T-helper 2 cell treated with Interferon-gamma antibody and Interleukin-4, amounts not matched to agents 5 μg/mL and 100 μg/mL, for 36 hours (primary cell): ENCODE measurements around the gene S100A16.
A peak's percentile ranks its signal among the peaks of the same experiment; 100 is the strongest.
"Not testable (repeated sequence)": the region's sequence is repeated elsewhere in the genome, so short reads cannot be mapped to it uniquely, and the experiment has no call there.

Experiments used
- DNase-seq: peaks from one replicate; pipeline ENCODE4 v3.0.0; 2021; ENCODE audit warnings: low spot score
- H3K27ac Mint-ChIP-seq: one replicate; pipeline ENCODE4 v1.8.0; 2021; ENCODE audit warnings: mild to moderate bottlenecking, mixed read lengths
- H3K27me3 Mint-ChIP-seq: one replicate; pipeline ENCODE4 v1.8.0; 2021; ENCODE audit warnings: low read depth, mixed read lengths
- H3K36me3 Mint-ChIP-seq: one replicate; pipeline ENCODE4 v1.8.0; 2021; ENCODE audit warnings: low read depth, mixed read lengths
- H3K4me1 Mint-ChIP-seq: one replicate; pipeline ENCODE4 v1.8.0; 2021; ENCODE audit warnings: low read depth, mixed read lengths
- H3K4me3 Mint-ChIP-seq: one replicate; pipeline ENCODE4 v1.8.0; 2022; ENCODE audit warnings: mild to moderate bottlenecking, moderate library complexity, mixed read lengths
- H3K9me3 Mint-ChIP-seq: one replicate; pipeline ENCODE4 v1.8.0; 2021; ENCODE audit warnings: mixed read lengths

The S100A16 gene

GRCh38 chr1:153599847-153600246 is 13.1 kb downstream of the S100A16 start:
- Mint-ChIP-seq H3K9me3 (no peaks in the 10 kb centered on the region), H3K4me3 (no peak overlapping the region), H3K4me1 (peaks cover 16% of the 10 kb centered on the region), H3K27ac (no peak overlapping the region), H3K27me3 (no peaks in the 10 kb centered on the region), H3K36me3 (no peaks in the 10 kb centered on the region)
- no peak for DNase-seq

DNA sequence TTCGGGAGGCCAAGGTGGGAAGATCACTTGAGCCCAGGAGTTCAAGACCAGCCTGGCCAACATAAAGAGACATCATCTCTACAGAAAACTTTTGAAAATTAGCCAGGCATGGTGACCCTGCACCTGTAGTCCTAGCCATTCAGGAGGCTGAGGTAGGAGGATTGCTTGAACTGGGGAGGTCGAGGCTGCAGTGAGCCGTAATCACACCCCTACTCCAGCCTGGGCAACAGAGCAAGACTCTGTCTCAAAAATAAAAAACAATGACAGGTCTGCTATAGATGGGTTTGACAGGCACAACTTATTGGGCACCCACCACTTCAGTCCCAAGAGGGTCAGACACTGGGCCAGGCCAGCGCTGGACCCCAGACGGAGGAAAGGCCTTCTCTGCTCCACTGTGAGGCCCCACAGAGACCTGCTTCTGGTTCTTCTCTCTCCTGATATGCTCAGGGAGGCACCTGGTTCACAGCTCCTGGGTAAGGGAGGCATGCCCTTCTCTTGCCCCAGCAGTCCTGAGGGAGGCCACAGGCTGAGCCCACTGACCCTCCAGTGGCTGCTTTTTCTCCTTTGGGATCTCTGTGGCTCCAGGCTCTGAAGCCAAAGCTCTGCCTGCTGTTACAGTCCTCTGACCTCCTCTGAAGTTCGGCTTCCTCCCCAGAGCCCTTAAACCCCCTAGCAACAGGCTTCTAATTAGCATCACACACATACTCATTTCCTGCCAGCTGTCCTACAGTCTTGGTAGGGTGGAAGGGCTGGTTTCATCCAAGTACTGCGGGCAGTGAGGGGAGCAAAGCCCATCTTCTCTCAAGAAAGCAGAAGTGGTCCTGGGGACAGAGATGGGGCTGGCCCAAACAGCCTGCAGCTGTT is 14.4 kb downstream of the S100A16 start:
- Mint-ChIP-seq H3K4me1 (peaks cover 16% of the 10 kb centered on the region), H3K9me3 (no peaks in the 10 kb centered on the region), H3K4me3 (no peak overlapping the region), H3K36me3 (no peaks in the 10 kb centered on the region), H3K27ac (peak overlapping the region; percentile 78), H3K27me3 (no peaks in the 10 kb centered on the region)
- peak; percentile 10 for DNase-seq

DNA sequence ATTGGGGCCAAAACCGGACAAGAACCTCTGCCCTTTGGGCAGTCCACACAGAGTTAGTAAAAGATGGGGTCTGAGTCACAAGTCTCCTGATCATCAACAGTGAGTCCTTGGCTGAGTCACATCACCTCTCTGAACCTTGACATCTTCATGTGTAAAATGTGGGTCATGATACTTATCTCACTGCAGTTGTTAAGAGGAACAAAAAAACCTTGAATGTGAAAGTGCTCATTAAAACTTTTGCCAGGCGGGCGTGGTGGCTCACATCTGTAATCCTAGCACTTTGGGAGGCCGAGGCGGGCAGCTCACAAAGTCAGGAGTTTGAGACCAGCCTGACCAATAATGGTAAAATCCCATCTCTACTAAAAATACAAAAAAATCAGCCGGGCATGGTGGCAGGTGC is 15.7 kb downstream of the S100A16 start:
- H3K27ac Mint-ChIP-seq, result no peak overlapping the region
- H3K4me1 Mint-ChIP-seq, result peaks cover 16% of the 10 kb centered on the region
- no peaks in the 10 kb centered on the region for H3K27me3 Mint-ChIP-seq
- H3K9me3 Mint-ChIP-seq, result no peaks in the 10 kb centered on the region
- no peak overlapping the region for H3K4me3 Mint-ChIP-seq
- no peaks in the 10 kb centered on the region for H3K36me3 Mint-ChIP-seq
- DNase-seq, result peak; percentile 35

- no peak overlapping the region for H3K27ac Mint-ChIP-seq
- no peak for DNase-seq
- H3K4me3 Mint-ChIP-seq, result no peak overlapping the region
- peaks cover 3% of the 10 kb centered on the region for H3K27me3 Mint-ChIP-seq
- H3K9me3 Mint-ChIP-seq, result no peaks in the 10 kb centered on the region
- H3K36me3 Mint-ChIP-seq, result no peaks in the 10 kb centered on the region
- H3K4me1 Mint-ChIP-seq, result peaks cover 8% of the 10 kb centered on the region
Observed at GRCh38 chr1:153592748-153593147, 20.2 kb downstream of the S100A16 start.

- H3K27me3 Mint-ChIP-seq, result peaks cover 10% of the 10 kb centered on the region
- H3K27ac Mint-ChIP-seq, result no peak overlapping the region
- no peak overlapping the region for H3K4me3 Mint-ChIP-seq
- no peaks in the 10 kb centered on the region for H3K36me3 Mint-ChIP-seq
- no peak for DNase-seq
- H3K9me3 Mint-ChIP-seq, result no peaks in the 10 kb centered on the region
- H3K4me1 Mint-ChIP-seq, result no peaks in the 10 kb centered on the region
Observed at GRCh38 chr1:153588482-153588881, 24.5 kb downstream of the S100A16 start.

DNA sequence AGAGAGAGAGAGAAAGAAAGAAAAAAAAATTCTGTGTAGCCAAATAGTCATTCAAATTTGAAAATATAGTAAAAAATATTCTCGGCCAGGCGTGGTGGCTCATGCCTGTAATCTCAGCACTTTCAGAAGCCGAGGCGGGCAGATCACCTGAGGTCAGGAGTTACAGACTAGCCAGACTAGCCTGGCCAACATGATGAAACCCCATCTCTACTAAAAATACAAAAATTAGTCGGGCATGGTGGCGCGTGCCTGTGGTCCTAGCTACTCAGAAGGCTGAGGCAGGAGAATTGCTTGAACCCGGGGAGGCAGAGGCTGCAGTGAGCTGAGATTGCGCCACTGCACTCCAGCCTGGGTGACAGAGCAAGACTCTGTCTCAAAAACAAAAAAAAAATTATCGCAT is 24.9 kb downstream of the S100A16 start:
- H3K27me3 Mint-ChIP-seq, H3K27ac Mint-ChIP-seq, H3K4me3 Mint-ChIP-seq, H3K9me3 Mint-ChIP-seq, DNase-seq, H3K4me1 Mint-ChIP-seq, H3K36me3 Mint-ChIP-seq: not testable (repeated sequence)

DNA sequence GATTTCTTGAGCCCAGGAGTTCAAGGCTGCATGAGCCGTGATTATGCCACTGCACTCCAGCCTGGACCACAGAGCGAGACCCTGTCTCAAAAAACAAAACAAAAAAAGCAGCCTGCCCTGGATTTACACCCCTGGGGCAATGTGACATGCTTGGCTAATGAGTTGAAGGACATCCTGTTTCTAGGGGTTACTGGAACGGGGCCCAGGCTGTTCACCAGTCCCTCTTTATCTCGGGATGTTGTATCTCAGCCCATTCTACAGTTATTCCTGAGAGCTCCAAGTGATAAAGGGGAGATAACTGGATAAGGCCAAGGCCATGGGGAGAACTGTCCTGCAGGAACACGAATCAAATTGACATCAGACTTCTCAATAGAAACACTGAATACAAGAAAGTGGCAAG is 25.6 kb downstream of the S100A16 start:
- peaks cover 10% of the 10 kb centered on the region for H3K27me3 Mint-ChIP-seq
- H3K27ac Mint-ChIP-seq, result no peak overlapping the region
- DNase-seq, result no peak
- H3K4me1 Mint-ChIP-seq, result no peaks in the 10 kb centered on the region
- H3K36me3 Mint-ChIP-seq, result no peaks in the 10 kb centered on the region
- no peak overlapping the region for H3K4me3 Mint-ChIP-seq
- no peaks in the 10 kb centered on the region for H3K9me3 Mint-ChIP-seq

GRCh38 chr1:153586347-153586746 is 26.6 kb downstream of the S100A16 start:
- no peak for DNase-seq
- Mint-ChIP-seq H3K4me1 (no peaks in the 10 kb centered on the region), H3K9me3 (no peaks in the 10 kb centered on the region), H3K27ac (no peak overlapping the region), H3K27me3 (peaks cover 10% of the 10 kb centered on the region), H3K36me3 (no peaks in the 10 kb centered on the region), H3K4me3 (no peak overlapping the region)

- no peak for DNase-seq
- Mint-ChIP-seq H3K27ac (no peak overlapping the region), H3K4me3 (no peak overlapping the region), H3K27me3 (peaks cover 10% of the 10 kb centered on the region), H3K36me3 (no peaks in the 10 kb centered on the region), H3K4me1 (no peaks in the 10 kb centered on the region), H3K9me3 (no peaks in the 10 kb centered on the region)
Observed at GRCh38 chr1:153585006-153585405, 27.9 kb downstream of the S100A16 start.

- no peaks in the 10 kb centered on the region for H3K4me1 Mint-ChIP-seq
- H3K36me3 Mint-ChIP-seq, result no peaks in the 10 kb centered on the region
- DNase-seq, result no peak
- no peak overlapping the region for H3K27ac Mint-ChIP-seq
- no peaks in the 10 kb centered on the region for H3K9me3 Mint-ChIP-seq
- H3K27me3 Mint-ChIP-seq, result peaks cover 13% of the 10 kb centered on the region
- H3K4me3 Mint-ChIP-seq, result no peak overlapping the region
Observed at GRCh38 chr1:153583976-153584375, 29.0 kb downstream of the S100A16 start.

GRCh38 chr1:153583514-153583913 is 29.4 kb downstream of the S100A16 start:
- H3K4me1 Mint-ChIP-seq, DNase-seq, H3K36me3 Mint-ChIP-seq, H3K4me3 Mint-ChIP-seq, H3K27ac Mint-ChIP-seq, H3K9me3 Mint-ChIP-seq: not testable (repeated sequence)
- H3K27me3 Mint-ChIP-seq, result peaks cover 13% of the 10 kb centered on the region

- H3K27me3 Mint-ChIP-seq, result peaks cover 20% of the 10 kb centered on the region
- H3K4me1 Mint-ChIP-seq, H3K9me3 Mint-ChIP-seq: not testable (repeated sequence)
Observed at GRCh38 chr1:153582836-153583235, 30.1 kb downstream of the S100A16 start.

DNA sequence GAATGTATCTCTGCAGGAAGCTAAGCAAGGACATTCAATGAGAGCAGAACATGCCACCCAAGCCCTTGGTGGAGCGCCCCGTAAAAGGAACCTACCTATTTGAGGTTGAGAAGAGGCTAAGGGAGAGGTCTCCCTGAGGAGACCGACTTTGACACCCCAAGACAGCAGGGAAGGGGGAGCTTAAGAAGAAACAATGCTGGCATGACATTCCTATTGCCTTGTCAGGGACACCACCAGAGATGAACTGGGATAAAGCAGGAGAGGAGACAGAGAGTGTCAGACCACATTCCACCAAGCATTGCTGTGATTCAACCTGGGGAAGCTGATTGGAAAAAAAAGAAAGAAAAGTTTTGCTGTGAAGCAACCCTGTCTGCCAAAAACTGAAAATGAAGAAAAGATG is 34.0 kb downstream of the S100A16 start:
- Mint-ChIP-seq H3K4me1 (peaks cover 3% of the 10 kb centered on the region), H3K27me3 (peaks cover 19% of the 10 kb centered on the region), H3K9me3 (no peaks in the 10 kb centered on the region), H3K27ac (no peak overlapping the region), H3K36me3 (no peaks in the 10 kb centered on the region), H3K4me3 (no peak overlapping the region)
- no peak for DNase-seq

More at GRCh38 chr1:153582836-153583235, 30.1 kb downstream of the S100A16 start:
- not testable (repeated sequence) for H3K36me3 Mint-ChIP-seq, H3K4me3 Mint-ChIP-seq, DNase-seq, H3K27ac Mint-ChIP-seq

DNA sequence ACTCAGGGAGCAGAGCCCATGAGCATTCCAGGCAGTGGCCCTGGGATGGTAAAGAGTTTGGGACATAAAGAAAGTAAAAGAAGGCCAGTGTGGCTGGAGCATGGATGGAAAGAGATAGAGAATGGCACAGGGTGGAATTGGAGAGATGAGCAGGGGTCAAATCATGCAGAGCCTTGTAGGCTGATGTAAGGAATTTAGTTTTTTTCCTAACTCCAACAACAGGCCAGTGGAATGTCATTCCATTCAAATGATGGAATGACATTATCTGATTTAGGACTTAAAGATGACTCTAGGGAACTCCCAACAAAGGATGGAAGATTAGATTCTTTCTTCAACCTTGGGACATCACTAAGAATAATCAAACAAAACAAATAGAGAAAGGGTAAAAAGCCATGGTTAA is 34.4 kb downstream of the S100A16 start:
- peaks cover 19% of the 10 kb centered on the region for H3K27me3 Mint-ChIP-seq
- H3K9me3 Mint-ChIP-seq, result no peaks in the 10 kb centered on the region
- peaks cover 3% of the 10 kb centered on the region for H3K4me1 Mint-ChIP-seq
- no peaks in the 10 kb centered on the region for H3K36me3 Mint-ChIP-seq
- no peak overlapping the region for H3K27ac Mint-ChIP-seq
- no peak for DNase-seq
- no peak overlapping the region for H3K4me3 Mint-ChIP-seq

- Mint-ChIP-seq H3K9me3 (no peaks in the 10 kb centered on the region), H3K4me1 (peaks cover 7% of the 10 kb centered on the region), H3K27me3 (peaks cover 19% of the 10 kb centered on the region), H3K36me3 (no peaks in the 10 kb centered on the region), H3K27ac (no peak overlapping the region), H3K4me3 (no peak overlapping the region)
- no peak for DNase-seq
Observed at GRCh38 chr1:153577624-153578051, 35.3 kb downstream of the S100A16 start.
